ENCODE results near the gene SCAMP3.
"Not testable (repeated sequence)": the region's sequence is repeated elsewhere in the genome, so short reads cannot be mapped to it uniquely, and the experiment has no call there.

The SCAMP3 gene

GRCh38 chr1:155261852-155262673 is at the start of gene SCAMP3:
TSS of gene SCAMP3 (minus strand) at chr1:155262360. CDS start at chr1:155262151, 209 bp downstream.
- DNase-seq = peak; percentile 90

GRCh38 chr1:155309423-155310021 is 47.4 kb upstream of the SCAMP3 start:
- DNase-seq = no peak

GRCh38 chr1:155308493-155309422 is 46.6 kb upstream of the SCAMP3 start, which contains the start of gene FDPS:
TSS of gene FDPS (plus strand) at chr1:155308866. CDS start at chr1:155309790, 924 bp downstream.
- peak; percentile 98 for DNase-seq

GRCh38 chr1:155307247-155307740 is 45.1 kb upstream of the SCAMP3 start:
- DNase-seq = peak; percentile 40

GRCh38 chr1:155305881-155306391 is 43.8 kb upstream of the SCAMP3 start:
- no peak for DNase-seq

GRCh38 chr1:155304558-155305063 is 42.5 kb upstream of the SCAMP3 start:
- DNase-seq = no peak

GRCh38 chr1:155301342-155301841 is 39.2 kb upstream of the SCAMP3 start, which contains the start of gene PKLR:
TSS of gene PKLR (minus strand) at chr1:155301438. CDS start at chr1:155301395, 43 bp downstream.
- DNase-seq = no peak

- DNase-seq = no peak
Observed at GRCh38 chr1:155300553-155301329, 38.6 kb upstream of the SCAMP3 start.

GRCh38 chr1:155300024-155300423 is 37.9 kb upstream of the SCAMP3 start:
- DNase-seq = no peak

- DNase-seq = no peak
Observed at GRCh38 chr1:155297384-155297783, 35.2 kb upstream of the SCAMP3 start.

- no peak for DNase-seq
Observed at GRCh38 chr1:155296661-155297060, 34.5 kb upstream of the SCAMP3 start.

- DNase-seq = no peak
Observed at GRCh38 chr1:155295942-155296267, 33.7 kb upstream of the SCAMP3 start.

- no peak for DNase-seq
Observed at GRCh38 chr1:155295183-155295941, 33.2 kb upstream of the SCAMP3 start.

GRCh38 chr1:155294520-155295182 is 32.5 kb upstream of the SCAMP3 start:
- DNase-seq = no peak

- DNase-seq = no peak
Observed at GRCh38 chr1:155293086-155293749, 31.1 kb upstream of the SCAMP3 start.

GRCh38 chr1:155291006-155291405 is 28.8 kb upstream of the SCAMP3 start:
- DNase-seq = not testable (repeated sequence)

- no peak for DNase-seq
Observed at GRCh38 chr1:155287987-155288543, 25.9 kb upstream of the SCAMP3 start.

GRCh38 chr1:155286544-155286943 is 24.4 kb upstream of the SCAMP3 start:
- no peak for DNase-seq

GRCh38 chr1:155285631-155286044 is 23.5 kb upstream of the SCAMP3 start:
- DNase-seq = no peak

Data from GF-D8 (cell line).